BE2C (cell line): Measurements from ENCODE around the gene SPTLC2.
"Not testable (repeated sequence)": the region's sequence is repeated elsewhere in the genome, so short reads cannot be mapped to it uniquely, and the experiment has no call there.

ENCODE experiments used
- DNase-seq: peaks from one replicate; pipeline ENCODE4 v3.0.0-alpha.2; 2020
- H3K27me3 ChIP-seq: fragments of 250-450 bp; sonication (Bioruptor Pico); 2 replicates; pipeline ENCODE4 v1.5.1; 2020; ENCODE audit warnings: mild to moderate bottlenecking
- H3K36me3 ChIP-seq: fragments of 250-450 bp; sonication (Bioruptor Pico); 2 replicates; pipeline ENCODE4 v1.5.1; 2020; ENCODE audit warnings: mild to moderate bottlenecking
- H3K4me1 ChIP-seq: fragments of 250-450 bp; sonication (Bioruptor Pico); 2 replicates; pipeline ENCODE4 v1.5.1; 2020
- H3K4me3 ChIP-seq: 2 replicates; pipeline ENCODE4 v1.5.1; 2011; ENCODE audit warnings: low read depth, low read length
- H3K9me3 ChIP-seq: fragments of 250-450 bp; sonication (Bioruptor Pico); 2 replicates; pipeline ENCODE4 v1.5.1; 2020
- CTCF ChIP-seq: IDR thresholded peaks from 2 replicates; pipeline ENCODE4 v1.5.1; 2012; ENCODE audit warnings: mild to moderate bottlenecking, low read depth, low read length

The SPTLC2 gene

GRCh38 chr14:77642407-77642806 lies 26.0 kb upstream of the SPTLC2 start:
- DNase-seq, result no peak
- Histone ChIP-seq H3K4me3 (no peak overlapping the region), H3K27me3 (no peaks in the 10 kb centered on the region), H3K4me1 (no peaks in the 10 kb centered on the region), H3K9me3 (peaks cover 4% of the 10 kb centered on the region; the same call in 1 of the 2 replicates), H3K36me3 (no peaks in the 10 kb centered on the region)
- no peak for TF ChIP-seq CTCF

- Histone ChIP-seq H3K27me3 (no peaks in the 10 kb centered on the region), H3K9me3 (peaks cover 4% of the 10 kb centered on the region; the same call in 1 of the 2 replicates), H3K36me3 (no peaks in the 10 kb centered on the region), H3K4me3 (no peak overlapping the region), H3K4me1 (no peaks in the 10 kb centered on the region)
- no peak for TF ChIP-seq CTCF
- DNase-seq, result no peak
Observed at GRCh38 chr14:77641534-77642341, 25.3 kb upstream of the SPTLC2 start.

GRCh38 chr14:77640756-77641533 lies 24.5 kb upstream of the SPTLC2 start:
- Histone ChIP-seq H3K4me1 (no peaks in the 10 kb centered on the region), H3K4me3 (no peak overlapping the region), H3K9me3 (peaks cover 4% of the 10 kb centered on the region; the same call in 1 of the 2 replicates), H3K27me3 (no peaks in the 10 kb centered on the region), H3K36me3 (no peaks in the 10 kb centered on the region)
- no peak for DNase-seq
- no peak for TF ChIP-seq CTCF

- Histone ChIP-seq H3K4me1 (no peaks in the 10 kb centered on the region), H3K9me3 (peaks cover 4% of the 10 kb centered on the region), H3K27me3 (no peaks in the 10 kb centered on the region), H3K36me3 (no peaks in the 10 kb centered on the region), H3K4me3 (no peak overlapping the region)
- TF ChIP-seq CTCF, result no peak
- no peak for DNase-seq
Observed at GRCh38 chr14:77638771-77639171, 22.3 kb upstream of the SPTLC2 start.

DNA sequence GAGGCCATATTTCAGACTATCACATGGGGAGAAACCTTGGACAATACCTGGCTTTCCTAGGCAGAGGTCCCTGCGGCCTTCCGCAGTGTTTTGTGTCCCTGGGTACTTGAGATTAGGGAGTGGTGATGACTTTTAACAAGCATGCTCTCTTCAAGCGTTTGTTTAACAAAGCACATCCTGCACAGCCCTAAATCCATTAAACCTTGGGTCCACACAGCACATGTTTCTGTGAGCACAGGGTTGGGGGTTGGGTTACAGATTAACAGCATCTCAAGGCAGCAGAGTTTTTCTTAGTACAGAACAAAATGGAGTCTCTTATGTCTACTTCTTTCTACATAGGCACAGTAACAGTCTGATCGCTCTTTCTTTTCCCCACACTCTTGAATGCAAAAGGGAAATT lies 19.4 kb upstream of the SPTLC2 start:
- not testable (repeated sequence) for H3K27me3 ChIP-seq, H3K4me1 ChIP-seq, H3K36me3 ChIP-seq, H3K4me3 ChIP-seq, DNase-seq, H3K9me3 ChIP-seq

GRCh38 chr14:77635466-77635865 lies 19.0 kb upstream of the SPTLC2 start:
- H3K36me3 ChIP-seq, H3K4me3 ChIP-seq, DNase-seq, H3K4me1 ChIP-seq, H3K27me3 ChIP-seq, H3K9me3 ChIP-seq: not testable (repeated sequence)

DNA sequence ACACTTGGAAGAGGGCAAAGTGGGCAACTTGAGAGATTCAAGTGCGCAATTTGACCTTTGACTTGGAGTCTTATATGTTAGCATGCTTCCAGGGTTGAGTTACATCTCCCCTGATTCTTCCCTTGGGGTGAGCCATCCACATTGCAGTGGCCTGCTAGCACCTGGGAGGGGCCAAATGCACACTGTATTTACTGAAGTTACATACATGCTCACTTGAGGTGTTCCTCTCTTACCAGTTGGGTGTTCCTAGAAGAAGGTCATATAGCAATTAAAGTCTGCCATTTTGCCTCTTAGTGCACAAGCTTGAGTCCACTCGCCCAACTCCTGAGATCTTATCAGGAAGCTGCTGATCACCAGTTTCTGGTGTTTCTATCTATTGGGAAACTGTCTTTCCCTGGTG lies 13.7 kb upstream of the SPTLC2 start:
- Histone ChIP-seq H3K4me3 (no peak overlapping the region), H3K4me1 (no peaks in the 10 kb centered on the region), H3K9me3 (no peaks in the 10 kb centered on the region; the same call in none of the 2 replicates), H3K27me3 (no peaks in the 10 kb centered on the region), H3K36me3 (no peaks in the 10 kb centered on the region)
- DNase-seq, result no peak
- no peak for TF ChIP-seq CTCF
